ENCODE results near the gene MGAT4C.

Gene MGAT4C

DNA sequence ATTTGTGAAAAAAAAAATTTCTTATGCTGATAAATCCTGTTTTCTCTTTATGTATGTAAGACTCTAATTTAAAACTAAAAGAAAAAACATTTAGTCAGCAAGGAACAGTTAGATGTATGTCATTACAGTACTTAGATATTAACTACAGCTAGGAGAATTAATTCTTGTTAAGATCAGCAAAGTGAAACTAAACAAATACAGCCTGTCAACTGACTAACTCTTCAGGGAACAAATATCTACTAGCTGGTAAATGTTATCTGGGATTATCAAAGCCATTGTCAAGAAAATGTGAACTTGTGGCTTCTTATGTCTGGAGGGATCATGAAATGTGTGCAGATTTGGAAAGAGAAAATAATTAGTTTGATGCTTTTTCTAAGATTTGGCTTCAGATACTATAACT is 27.5 kb downstream of the MGAT4C start:
- no peak for DNase-seq (ENCODE audit: low read depth)

- DNase-seq (ENCODE audit: low read depth), result no peak
Observed at GRCh38 chr12:86226481-86226880, 29.7 kb downstream of the MGAT4C start.

GRCh38 chr12:86216591-86216990 is 39.6 kb downstream of the MGAT4C start:
- no peak for DNase-seq (ENCODE audit: low read depth)

DNA sequence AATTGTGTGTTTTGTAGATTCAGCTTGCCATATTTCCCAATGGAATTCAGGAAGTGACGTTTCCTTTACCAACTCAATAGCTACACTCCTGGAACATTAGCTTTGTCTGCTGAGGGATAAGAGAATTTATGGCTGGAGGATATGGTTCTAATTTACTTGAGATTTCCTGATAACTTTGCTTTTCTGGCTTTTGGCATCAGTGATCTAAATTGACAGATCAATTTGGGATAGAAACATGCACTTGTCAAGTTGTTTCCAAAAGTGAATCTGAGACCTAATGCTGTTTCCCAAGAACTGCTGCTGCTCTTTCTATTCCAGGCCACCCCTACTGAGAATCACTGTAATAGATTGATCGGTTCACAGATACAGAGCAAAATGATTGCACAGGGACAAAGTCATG is 43.2 kb downstream of the MGAT4C start:
- DNase-seq (ENCODE audit: low read depth), result no peak

DNA sequence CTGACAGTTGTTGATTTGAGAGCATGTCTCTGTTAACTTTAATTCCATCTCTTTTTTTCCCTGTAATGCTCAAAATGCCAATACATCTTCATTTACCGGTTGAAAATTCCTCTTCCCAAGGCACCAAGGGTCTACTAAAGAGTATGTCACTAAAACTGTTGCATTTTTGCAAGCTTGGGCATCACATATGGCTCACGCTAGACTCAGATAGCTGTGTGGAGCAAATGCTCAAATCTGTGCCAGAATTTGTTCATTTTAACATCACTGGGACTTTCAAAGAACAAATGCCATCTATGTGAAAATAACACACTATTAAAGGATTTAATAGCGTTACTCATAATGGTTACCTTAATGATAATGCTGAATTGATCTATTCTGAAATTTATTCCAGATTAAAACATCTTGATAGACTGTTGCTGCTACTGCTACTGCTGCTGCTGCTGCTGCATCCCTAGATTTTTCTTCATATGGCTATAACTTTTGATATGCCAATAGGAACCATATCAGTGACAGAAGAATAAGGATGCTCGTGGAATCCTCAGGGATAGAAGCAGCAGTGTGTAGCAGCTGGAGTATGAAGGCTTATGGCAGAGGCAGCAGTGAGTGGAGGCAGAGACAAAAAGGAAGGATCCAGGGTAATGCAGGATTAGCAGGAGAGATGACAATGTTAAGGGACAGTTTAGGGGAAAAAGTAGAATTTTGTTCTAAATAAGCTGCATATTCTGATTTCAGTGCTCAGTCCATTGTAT is 57.3 kb downstream of the MGAT4C start:
- DNase-seq (ENCODE audit: low read depth), result no peak

DNA sequence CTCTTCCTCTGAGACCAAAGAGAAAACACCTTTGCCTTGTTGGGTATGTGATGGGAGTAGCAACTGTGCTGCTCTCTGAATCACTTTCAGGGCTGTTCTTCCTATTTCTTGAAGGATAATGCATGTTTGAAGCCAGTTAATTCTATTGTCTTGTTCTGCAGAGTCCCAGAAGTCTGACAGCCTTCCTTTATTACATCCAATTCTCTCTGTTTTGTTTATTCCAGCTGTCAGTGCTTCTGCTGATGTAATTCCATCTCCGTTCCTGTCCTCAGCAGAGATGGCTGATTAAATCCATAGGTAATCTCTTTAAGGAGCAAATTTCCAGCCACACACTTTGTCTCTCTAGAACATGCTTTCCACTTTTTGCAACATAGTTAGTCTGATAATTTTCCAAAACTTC is 59.7 kb downstream of the MGAT4C start:
- DNase-seq (ENCODE audit: low read depth), result no peak

DNA sequence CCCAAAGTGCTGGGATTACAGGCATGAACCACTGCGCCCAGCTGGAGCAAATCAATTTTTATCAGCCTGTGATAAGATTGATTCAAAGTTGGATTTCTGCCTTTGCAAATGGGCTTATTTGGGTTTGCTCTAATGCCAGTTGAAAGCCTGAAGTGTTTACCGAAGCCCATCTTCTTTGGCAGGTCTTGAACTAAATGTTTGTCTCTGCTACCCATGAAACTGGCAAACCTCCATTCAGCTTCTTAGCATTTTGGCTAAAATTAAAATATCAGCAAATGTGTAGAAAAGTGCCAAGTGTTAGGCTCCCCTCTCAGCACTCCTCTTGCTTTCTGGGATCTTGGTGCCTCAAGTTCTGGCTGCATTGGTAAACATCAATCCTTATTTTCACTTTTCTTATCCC is 61.5 kb downstream of the MGAT4C start:
- no peak for DNase-seq (ENCODE audit: low read depth)

GRCh38 chr12:86193931-86194330 is 62.3 kb downstream of the MGAT4C start:
- DNase-seq (ENCODE audit: low read depth), result no peak

GRCh38 chr12:86188226-86188625 is 68.0 kb downstream of the MGAT4C start:
- DNase-seq (ENCODE audit: low read depth), result no peak

- no peak for DNase-seq (ENCODE audit: low read depth)
Observed at GRCh38 chr12:86186449-86186848, 69.7 kb downstream of the MGAT4C start.

GRCh38 chr12:86179855-86180254 is 76.3 kb downstream of the MGAT4C start:
- DNase-seq (ENCODE audit: low read depth), result no peak

DNA sequence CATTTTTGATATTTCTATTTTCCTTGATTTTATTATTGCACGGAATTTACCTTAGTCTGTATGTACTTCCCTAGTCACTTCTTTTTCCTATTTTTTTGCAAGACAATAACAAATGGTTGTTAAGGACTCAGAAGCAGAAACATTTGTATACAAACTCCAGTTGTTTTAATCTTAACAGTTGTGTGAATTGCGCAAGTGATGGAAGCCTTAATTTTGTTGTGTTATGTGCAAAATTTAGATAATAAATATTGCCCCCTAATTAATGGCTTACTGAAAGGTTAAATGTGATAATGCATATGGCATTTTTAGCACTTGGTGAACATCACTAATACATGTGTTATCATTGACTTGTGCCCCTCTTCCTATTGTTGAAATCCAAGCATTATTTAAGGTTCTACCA is 82.0 kb downstream of the MGAT4C start:
- DNase-seq (ENCODE audit: low read depth), result no peak

GRCh38 chr12:86172913-86173443 is 83.2 kb downstream of the MGAT4C start:
- no peak for DNase-seq (ENCODE audit: low read depth)

GRCh38 chr12:86170051-86170450 is 86.1 kb downstream of the MGAT4C start:
- no peak for DNase-seq (ENCODE audit: low read depth)

GRCh38 chr12:86158956-86159355 is 97.2 kb downstream of the MGAT4C start:
- no peak for DNase-seq (ENCODE audit: low read depth)

- DNase-seq (ENCODE audit: low read depth), result no peak
Observed at GRCh38 chr12:86154620-86155019, 101.6 kb downstream of the MGAT4C start.

DNA sequence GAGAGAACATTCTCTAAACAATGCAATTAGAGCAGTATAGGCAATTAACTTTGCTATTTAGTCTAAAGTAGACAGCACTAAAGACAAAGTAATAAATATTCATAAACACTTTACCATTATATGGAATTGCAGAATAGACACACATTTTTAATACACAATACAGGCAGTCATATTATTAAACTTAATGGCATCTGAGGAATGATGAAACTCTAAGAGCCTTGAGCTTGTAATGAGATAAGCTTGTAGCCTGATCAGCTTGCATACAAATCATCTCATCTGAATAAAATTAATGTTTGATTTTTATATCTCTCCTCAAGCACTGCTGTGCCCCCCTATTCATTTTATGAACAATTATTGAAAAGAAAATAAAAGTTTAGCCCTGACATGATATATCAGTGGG is 107.6 kb downstream of the MGAT4C start:
- DNase-seq (ENCODE audit: low read depth), result no peak

- DNase-seq (ENCODE audit: low read depth), result no peak
Observed at GRCh38 chr12:86148071-86148470, 108.1 kb downstream of the MGAT4C start.

GRCh38 chr12:86145156-86145555 is 111.0 kb downstream of the MGAT4C start:
- no peak for DNase-seq (ENCODE audit: low read depth)

DNA sequence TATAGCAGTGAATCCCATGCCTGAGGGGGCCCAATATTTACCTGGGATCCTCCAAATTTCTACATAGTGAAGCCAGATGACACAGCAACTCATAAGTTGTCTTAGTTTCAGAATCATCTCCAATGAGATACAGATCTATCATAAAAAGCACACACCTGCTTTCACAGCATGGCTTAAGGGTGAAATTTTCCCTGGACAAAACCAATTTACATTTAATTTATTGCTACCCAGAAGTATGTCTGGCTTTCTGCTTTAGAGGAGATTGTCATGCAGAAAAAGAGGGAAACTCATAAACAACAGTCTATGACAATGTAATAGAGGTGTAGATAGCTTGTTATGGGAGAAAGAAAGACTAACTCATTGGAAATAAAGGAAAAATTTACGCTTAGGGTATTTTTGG is 113.0 kb downstream of the MGAT4C start:
- DNase-seq (ENCODE audit: low read depth), result no peak

DNA sequence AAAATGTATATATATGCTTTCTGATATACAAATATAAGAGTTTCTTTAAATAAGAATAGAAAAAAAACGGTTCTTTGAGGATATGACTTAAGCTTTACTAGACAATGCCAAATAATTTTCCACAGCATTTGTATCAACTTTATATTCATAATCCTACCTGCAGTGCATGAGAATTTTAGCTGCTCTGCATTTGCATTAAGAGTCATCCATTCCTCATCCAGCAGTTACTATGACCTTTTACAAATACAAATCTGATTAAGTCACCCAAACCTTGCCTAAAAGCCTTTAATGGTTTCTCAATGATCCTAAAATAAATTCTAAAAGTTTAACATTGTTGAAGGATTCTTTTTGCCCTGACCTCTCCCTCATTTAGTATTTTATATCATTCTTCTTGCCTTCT is 116.5 kb downstream of the MGAT4C start:
- DNase-seq (ENCODE audit: low read depth), result no peak

DNA sequence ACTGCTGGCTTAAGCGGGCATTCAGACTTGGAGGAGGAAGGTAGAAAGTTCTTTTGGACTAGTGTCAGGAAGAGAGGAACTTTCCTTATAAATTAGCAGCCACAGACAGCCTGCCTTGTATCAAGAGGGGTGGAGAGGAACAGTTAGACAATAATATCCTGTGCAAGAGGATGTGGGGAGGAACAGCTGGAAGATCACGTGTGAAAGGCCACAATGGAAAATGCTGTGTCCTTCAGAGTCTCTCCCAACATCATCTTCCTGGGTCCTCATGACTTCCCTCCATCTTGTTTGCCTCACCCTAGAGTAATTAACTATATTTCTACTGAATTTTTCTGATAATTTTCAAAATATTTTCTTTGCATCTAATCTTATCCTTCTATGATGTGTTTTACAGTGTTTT is 117.4 kb downstream of the MGAT4C start:
- DNase-seq (ENCODE audit: low read depth), result no peak

- no peak for DNase-seq (ENCODE audit: low read depth)
Observed at GRCh38 chr12:86137936-86138335, 118.3 kb downstream of the MGAT4C start.

- no peak for DNase-seq (ENCODE audit: low read depth)
Observed at GRCh38 chr12:86134561-86134960, 121.6 kb downstream of the MGAT4C start.
